Measurements from ENCODE around the gene NOL12.

NOL12 gene

DNA sequence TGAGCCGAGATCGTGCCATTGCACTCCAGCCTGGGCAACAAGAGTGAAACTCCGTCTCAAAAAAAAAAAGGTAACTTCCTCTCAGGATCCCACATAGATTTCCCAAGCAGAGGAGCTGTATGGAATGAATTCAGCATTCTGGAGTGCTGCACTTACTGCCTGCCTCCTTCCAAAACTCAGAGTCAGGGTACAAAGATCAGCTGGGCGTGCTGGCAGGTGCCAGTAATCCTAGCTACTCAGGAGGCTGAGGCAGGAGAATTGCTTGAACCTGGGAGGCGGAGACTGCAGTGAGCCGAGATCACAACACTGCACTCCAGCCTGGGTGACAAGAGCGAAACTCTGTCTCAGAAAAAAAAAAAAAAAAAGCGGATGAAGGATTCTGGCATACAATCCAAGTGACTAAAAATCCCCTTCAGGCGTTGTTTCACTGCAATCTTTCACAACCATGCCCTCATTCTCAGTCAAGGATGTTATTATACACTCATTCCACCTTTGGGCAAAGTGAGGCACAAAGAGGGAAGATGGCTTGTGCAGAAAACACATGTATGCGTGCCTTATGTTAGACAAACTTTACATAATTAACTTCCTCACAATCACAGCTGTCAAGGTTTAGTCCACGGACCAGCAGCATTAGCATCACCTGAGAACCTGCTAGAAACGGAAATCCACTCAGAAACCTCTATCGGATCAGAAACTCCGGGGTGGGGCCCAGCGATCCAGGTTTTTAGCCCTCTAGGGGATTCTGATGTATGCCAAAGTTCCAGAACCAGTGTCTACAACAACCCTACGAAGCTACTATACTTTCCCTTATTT is 1.1 kb upstream of the NOL12 start:
- H4K20me1 ChIP-seq (ENCODE audit: insufficient read depth, low read length): peaks cover 5% of the 10 kb centered on the region; the same call in 1 of the 2 replicates
- H3K9ac ChIP-seq (ENCODE audit: low read depth, low read length): no peak overlapping the region
- H3K4me3 ChIP-seq (ENCODE audit: low read depth in 1 of 2, low read length in 2 of 2): no peak overlapping the region
- ATAC-seq (ENCODE audit: insufficient read depth, low read depth) (no peak), DNase-seq (no peak)
- peaks cover 31% of the 10 kb centered on the region for H3K79me2 ChIP-seq (ENCODE audit: insufficient read depth, low read length)
- H3K27ac ChIP-seq (ENCODE audit: low read length): no peak overlapping the region
- H2AFZ ChIP-seq (ENCODE audit: low read depth, low read length): peak overlapping the region; percentile 44
- no peaks in the 10 kb centered on the region for H3K27me3 ChIP-seq (ENCODE audit: insufficient read depth, low read length, poor library complexity)
- TF ChIP-seq EZH2 (IDR thresholded peaks at IDR 0.05; ENCODE audit: borderline replicate concordance, low read depth, low read length, severe bottlenecking): no peak
- TF ChIP-seq, protein P1, sequence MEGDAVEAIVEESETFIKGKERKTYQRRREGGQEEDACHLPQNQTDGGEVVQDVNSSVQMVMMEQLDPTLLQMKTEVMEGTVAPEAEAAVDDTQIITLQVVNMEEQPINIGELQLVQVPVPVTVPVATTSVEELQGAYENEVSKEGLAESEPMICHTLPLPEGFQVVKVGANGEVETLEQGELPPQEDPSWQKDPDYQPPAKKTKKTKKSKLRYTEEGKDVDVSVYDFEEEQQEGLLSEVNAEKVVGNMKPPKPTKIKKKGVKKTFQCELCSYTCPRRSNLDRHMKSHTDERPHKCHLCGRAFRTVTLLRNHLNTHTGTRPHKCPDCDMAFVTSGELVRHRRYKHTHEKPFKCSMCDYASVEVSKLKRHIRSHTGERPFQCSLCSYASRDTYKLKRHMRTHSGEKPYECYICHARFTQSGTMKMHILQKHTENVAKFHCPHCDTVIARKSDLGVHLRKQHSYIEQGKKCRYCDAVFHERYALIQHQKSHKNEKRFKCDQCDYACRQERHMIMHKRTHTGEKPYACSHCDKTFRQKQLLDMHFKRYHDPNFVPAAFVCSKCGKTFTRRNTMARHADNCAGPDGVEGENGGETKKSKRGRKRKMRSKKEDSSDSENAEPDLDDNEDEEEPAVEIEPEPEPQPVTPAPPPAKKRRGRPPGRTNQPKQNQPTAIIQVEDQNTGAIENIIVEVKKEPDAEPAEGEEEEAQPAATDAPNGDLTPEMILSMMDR (IDR thresholded peaks at IDR 0.05; ENCODE audit: borderline replicate concordance, extremely low read depth, low read length, poor library complexity, severe bottlenecking): no peak
- H3K9me3 ChIP-seq (ENCODE audit: insufficient read depth, low read length, severe bottlenecking): no peaks in the 10 kb centered on the region
- H3K4me1 ChIP-seq (ENCODE audit: insufficient read depth, low read length): peaks cover 32% of the 10 kb centered on the region
- no peak overlapping the region for H3K4me2 ChIP-seq (ENCODE audit: insufficient read depth, low read length)
- peaks cover 28% of the 10 kb centered on the region for H3K36me3 ChIP-seq (ENCODE audit: insufficient read depth, low read length)

DNA sequence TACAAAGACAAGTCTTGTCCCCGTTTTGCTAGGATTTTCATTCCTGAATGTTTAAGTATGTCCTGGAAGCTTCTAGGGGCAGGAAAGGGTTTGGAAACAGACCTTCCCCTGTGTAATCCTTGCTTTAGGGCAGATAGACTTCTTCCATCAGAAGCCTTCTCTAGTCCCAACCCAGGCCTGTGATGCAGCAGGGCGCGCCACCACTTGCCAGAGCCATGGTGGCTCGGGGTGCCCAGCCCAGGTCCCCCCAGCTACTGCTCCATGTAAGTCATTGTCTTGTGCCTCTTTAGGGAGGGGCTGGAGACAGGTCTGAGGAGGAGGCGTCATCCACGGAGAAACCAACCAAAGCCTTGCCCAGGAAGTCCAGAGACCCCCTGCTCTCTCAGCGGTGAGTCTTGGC is 4.3 kb downstream of the NOL12 start:
- DNase-seq: no peak
- H3K4me3 ChIP-seq (ENCODE audit: low read depth in 1 of 2, low read length in 2 of 2): no peak overlapping the region
- H3K9me3 ChIP-seq (ENCODE audit: insufficient read depth, low read length, severe bottlenecking): no peaks in the 10 kb centered on the region
- H3K9ac ChIP-seq (ENCODE audit: low read depth, low read length): no peak overlapping the region
- no peaks in the 10 kb centered on the region for H3K27me3 ChIP-seq (ENCODE audit: insufficient read depth, low read length, poor library complexity)
- peaks cover 66% of the 10 kb centered on the region for H3K36me3 ChIP-seq (ENCODE audit: insufficient read depth, low read length)
- H2AFZ ChIP-seq (ENCODE audit: low read depth, low read length): no peak overlapping the region
- peaks cover 31% of the 10 kb centered on the region for H3K79me2 ChIP-seq (ENCODE audit: insufficient read depth, low read length)
- ATAC-seq (ENCODE audit: insufficient read depth, low read depth): no peak
- peaks cover 27% of the 10 kb centered on the region for H3K4me1 ChIP-seq (ENCODE audit: insufficient read depth, low read length)
- H3K27ac ChIP-seq (ENCODE audit: low read length): no peak overlapping the region
- no peak for TF ChIP-seq EZH2 (IDR thresholded peaks at IDR 0.05; ENCODE audit: borderline replicate concordance, low read depth, low read length, severe bottlenecking)
- TF ChIP-seq, protein P1 (IDR thresholded peaks at IDR 0.05; ENCODE audit: borderline replicate concordance, extremely low read depth, low read length, poor library complexity, severe bottlenecking): no peak
- H4K20me1 ChIP-seq (ENCODE audit: insufficient read depth, low read length): peaks cover 11% of the 10 kb centered on the region; the same call in 1 of the 2 replicates
- no peak overlapping the region for H3K4me2 ChIP-seq (ENCODE audit: insufficient read depth, low read length)

DNA sequence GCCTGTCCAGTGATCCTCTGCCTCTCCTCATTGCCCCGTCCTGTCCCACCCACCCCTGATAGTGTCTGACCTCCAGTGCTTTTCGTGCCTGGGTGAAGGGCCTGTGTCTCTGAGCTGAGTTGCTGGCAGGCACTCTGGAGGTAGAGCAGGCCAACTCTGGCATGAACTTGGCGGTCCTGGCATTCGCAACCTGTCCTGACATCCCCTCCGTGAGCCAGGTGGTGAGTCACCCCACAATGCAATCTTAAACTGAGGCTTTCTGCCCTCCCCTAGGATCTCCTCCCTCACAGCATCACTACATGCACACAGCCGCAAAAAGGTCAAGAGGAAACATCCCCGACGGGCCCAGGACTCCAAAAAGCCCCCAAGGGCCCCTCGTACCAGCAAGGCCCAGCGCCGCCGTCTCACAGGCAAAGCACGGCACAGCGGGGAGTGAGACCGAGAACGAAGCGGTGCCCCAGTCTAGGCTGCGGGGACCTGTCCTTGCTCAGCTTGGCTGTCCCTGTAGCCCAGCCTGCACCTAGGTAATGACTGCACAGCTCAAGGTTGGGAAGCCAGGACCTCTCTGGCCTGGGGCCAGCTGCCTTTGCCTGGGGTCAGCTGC is 4.9 kb downstream of the NOL12 start:
- DNase-seq (no peak), ATAC-seq (ENCODE audit: insufficient read depth, low read depth) (no peak)
- Histone ChIP-seq H3K27ac (ENCODE audit: low read length) (no peak overlapping the region), H3K27me3 (ENCODE audit: insufficient read depth, low read length, poor library complexity) (no peaks in the 10 kb centered on the region), H3K9ac (ENCODE audit: low read depth, low read length) (no peak overlapping the region), H3K4me3 (ENCODE audit: low read depth in 1 of 2, low read length in 2 of 2) (no peak overlapping the region), H3K36me3 (ENCODE audit: insufficient read depth, low read length) (peaks cover 66% of the 10 kb centered on the region), H2AFZ (ENCODE audit: low read depth, low read length) (no peak overlapping the region), H3K4me2 (ENCODE audit: insufficient read depth, low read length) (no peak overlapping the region), H3K4me1 (ENCODE audit: insufficient read depth, low read length) (peaks cover 21% of the 10 kb centered on the region), H3K9me3 (ENCODE audit: insufficient read depth, low read length, severe bottlenecking) (no peaks in the 10 kb centered on the region), H3K79me2 (ENCODE audit: insufficient read depth, low read length) (peaks cover 31% of the 10 kb centered on the region), H4K20me1 (ENCODE audit: insufficient read depth, low read length) (peaks cover 11% of the 10 kb centered on the region; the same call in 1 of the 2 replicates)
- TF ChIP-seq, protein P1 (IDR thresholded peaks at IDR 0.05; ENCODE audit: borderline replicate concordance, extremely low read depth, low read length, poor library complexity, severe bottlenecking): no peak
- no peak for TF ChIP-seq EZH2 (IDR thresholded peaks at IDR 0.05; ENCODE audit: borderline replicate concordance, low read depth, low read length, severe bottlenecking)

Data from DND-41 (cell line).